ENCODE data around the gene OR4N5. TPM values are rescaled to one million over a fixed set of nuclear protein-coding genes. Genes with fewer than 3 reads are reported as not detected.
"Not testable (repeated sequence)": the region's sequence is repeated elsewhere in the genome, so short reads cannot be mapped to it uniquely, and the experiment has no call there.

OR4N5 gene, protein sequence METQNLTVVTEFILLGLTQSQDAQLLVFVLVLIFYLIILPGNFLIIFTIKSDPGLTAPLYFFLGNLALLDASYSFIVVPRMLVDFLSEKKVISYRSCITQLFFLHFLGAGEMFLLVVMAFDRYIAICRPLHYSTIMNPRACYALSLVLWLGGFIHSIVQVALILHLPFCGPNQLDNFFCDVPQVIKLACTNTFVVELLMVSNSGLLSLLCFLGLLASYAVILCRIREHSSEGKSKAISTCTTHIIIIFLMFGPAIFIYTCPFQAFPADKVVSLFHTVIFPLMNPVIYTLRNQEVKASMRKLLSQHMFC
- total RNA-seq (not detected), total RNA-seq (0 reads per million in 2 donors)

DNA sequence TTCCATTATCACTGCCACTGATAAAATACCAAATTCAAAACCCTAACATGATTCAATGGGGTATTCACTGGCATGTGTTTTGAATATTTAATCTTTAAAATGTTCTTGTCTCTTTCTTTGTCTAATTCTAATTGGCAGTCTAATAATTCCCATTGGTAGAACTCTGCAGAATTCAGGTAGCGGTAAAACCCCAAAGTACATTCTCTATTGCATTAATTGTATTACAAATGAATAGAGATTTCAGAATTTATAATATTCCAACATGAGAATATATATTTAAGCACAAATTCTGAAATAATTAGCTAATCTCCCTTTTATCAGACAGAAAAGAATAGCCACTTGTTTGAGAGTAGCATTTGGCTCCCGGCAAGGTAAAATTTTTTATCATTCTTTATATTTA, at the start of gene OR4N5:
Gene OR4N5 (plus strand): TSS at position 301 of the 400 bp plus-strand sequence. CDS start 4,916 bp downstream, outside the sequence.
- peaks cover 6% of the 10 kb centered on the region for H3K36me3 Mint-ChIP-seq (ENCODE audit: low read depth)
- no peaks in the 10 kb centered on the region for H3K4me1 Mint-ChIP-seq
- H3K9me3 ChIP-seq (ENCODE audit: control insufficient read depth, low read length, poor library complexity, severe bottlenecking), result no peaks in the 10 kb centered on the region
- H3K27me3 Mint-ChIP-seq, result peaks cover 19% of the 10 kb centered on the region
- no peak within 1 kb of the TSS for H3K4me3 Mint-ChIP-seq
- ATAC-seq (no peak), DNase-seq (no peak)
- H3K27ac Mint-ChIP-seq, result no peak within 1 kb of the TSS

DNA sequence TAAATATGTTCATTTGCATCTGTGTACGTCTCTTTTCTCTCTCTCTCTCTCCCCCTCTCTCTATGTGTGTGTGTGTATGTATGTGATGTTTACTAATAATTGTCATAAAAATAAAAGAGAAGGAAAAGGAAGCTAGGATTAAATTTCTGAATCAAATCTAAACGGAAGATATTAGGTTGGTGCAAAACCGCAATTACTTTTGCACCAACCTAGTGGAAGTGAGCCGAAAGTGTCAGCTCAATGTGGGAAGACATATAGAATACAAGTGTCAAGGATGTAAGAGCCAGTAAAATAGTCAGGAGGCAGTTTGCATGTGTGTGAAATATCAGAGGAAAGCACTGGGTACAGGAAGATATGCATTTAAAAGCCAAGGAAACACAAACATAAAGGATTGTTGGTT, 46.6 kb upstream of the OR4N5 start:
- H3K4me3 Mint-ChIP-seq, result no peak overlapping the region
- no peaks in the 10 kb centered on the region for H3K27me3 Mint-ChIP-seq
- H3K36me3 Mint-ChIP-seq (ENCODE audit: low read depth), result no peaks in the 10 kb centered on the region
- DNase-seq, result no peak
- no peak overlapping the region for H3K27ac Mint-ChIP-seq
- H3K4me1 Mint-ChIP-seq, result peaks cover 2% of the 10 kb centered on the region
- no peaks in the 10 kb centered on the region for H3K9me3 ChIP-seq (ENCODE audit: control insufficient read depth, low read length, poor library complexity, severe bottlenecking)
- ATAC-seq, result no peak

DNA sequence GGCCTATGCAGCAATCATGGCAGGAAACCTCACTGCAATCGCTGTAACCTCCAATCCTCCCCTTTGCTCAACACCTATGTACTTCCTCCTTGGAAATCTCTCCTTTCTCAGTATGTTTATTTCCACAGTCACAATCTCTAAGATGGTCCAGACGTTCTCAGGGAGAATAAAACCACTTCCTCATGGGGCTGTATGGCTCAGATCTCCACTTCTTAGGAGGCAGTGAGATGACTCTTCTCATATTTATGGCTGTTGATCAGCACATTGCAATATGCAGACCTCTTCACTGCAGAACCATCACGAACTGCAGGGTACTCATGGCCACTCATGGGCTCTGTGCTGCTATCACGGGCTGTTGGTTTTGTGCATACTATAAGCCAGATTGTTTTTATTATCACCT, 45.2 kb upstream of the OR4N5 start:
- H3K4me1 Mint-ChIP-seq, result peaks cover 2% of the 10 kb centered on the region
- H3K36me3 Mint-ChIP-seq (ENCODE audit: low read depth), result no peaks in the 10 kb centered on the region
- no peaks in the 10 kb centered on the region for H3K9me3 ChIP-seq (ENCODE audit: control insufficient read depth, low read length, poor library complexity, severe bottlenecking)
- no peak overlapping the region for H3K27ac Mint-ChIP-seq
- ATAC-seq, result no peak
- no peaks in the 10 kb centered on the region for H3K27me3 Mint-ChIP-seq
- no peak for DNase-seq
- H3K4me3 Mint-ChIP-seq, result no peak overlapping the region

DNA sequence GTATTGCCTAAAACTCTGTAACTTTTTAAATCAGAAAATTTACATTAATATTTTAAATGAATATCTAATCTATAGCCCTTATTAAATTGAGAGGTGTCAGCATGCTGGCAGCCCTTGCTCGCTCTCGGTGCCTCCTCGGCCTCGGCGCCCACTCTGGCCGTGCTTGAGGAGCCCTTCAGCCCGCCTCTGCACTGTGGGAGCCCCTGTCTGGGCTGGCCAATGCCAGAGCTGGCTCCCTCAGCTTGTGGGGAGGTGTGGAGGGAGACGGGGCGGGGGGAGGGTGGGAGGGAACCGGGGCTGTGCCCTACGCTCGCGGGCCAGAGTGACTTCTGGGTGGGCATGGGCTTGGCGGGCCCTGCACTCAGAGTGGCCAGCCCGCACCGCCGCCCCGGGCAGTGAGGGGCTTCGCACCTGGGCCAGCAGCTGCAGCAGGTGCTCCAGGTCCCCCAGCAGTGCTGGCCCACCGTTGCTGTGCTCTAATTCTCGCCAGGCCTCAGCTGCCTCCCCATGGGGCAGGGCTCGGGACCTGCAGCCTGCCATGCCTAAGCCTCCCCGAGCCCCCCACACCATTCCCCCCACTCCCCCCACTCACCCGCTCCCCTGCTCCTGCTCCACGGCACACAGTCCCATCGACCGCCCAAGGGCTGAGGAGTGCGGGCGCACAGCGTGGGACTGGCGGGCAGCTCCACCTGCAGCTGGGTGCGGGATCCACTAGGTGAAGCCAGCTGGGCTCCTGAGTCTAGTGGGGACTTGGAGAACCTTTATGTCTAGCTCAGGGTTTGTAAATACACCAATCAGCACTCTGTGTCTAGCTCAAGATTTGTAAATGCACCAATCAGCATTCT, 39.5 kb upstream of the OR4N5 start:
- not testable (repeated sequence) for H3K36me3 Mint-ChIP-seq (ENCODE audit: low read depth); H3K4me3 Mint-ChIP-seq; ATAC-seq; DNase-seq; H3K27ac Mint-ChIP-seq; H3K9me3 ChIP-seq (ENCODE audit: control insufficient read depth, low read length, poor library complexity, severe bottlenecking); H3K4me1 Mint-ChIP-seq
- H3K27me3 Mint-ChIP-seq, result peaks cover 17% of the 10 kb centered on the region

DNA sequence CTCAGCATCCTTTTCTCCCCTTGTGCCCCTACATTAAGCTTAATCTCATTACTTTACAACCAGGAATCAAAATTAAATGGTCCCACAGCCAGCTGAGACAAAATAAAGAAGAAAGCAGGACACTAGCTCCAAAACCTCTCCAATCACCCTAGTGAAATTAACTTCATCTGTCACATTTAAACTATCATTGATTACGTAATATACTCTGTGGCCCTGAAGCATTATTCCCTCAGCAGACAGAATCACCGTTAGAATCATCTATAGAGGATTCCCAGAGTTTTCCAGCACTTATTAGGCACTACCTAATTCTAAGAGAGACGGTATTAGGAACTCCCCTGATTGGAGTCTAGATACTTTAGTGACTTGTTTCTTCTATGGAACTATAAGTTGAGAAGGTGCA, 28.2 kb upstream of the OR4N5 start, which contains the start of gene OR4K17:
Gene OR4K17 (plus strand): TSS at position 302 of the 400 bp plus-strand sequence. CDS start 6,761 bp downstream, outside the sequence.
- Mint-ChIP-seq H3K4me1 (peaks cover 3% of the 10 kb centered on the region), H3K36me3 (ENCODE audit: low read depth) (no peaks in the 10 kb centered on the region), H3K27ac (no peak within 1 kb of the TSS), H3K4me3 (no peak within 1 kb of the TSS), H3K27me3 (peaks cover 6% of the 10 kb centered on the region)
- ATAC-seq (no peak), DNase-seq (no peak)
- H3K9me3 ChIP-seq (ENCODE audit: control insufficient read depth, low read length, poor library complexity, severe bottlenecking), result no peaks in the 10 kb centered on the region

DNA sequence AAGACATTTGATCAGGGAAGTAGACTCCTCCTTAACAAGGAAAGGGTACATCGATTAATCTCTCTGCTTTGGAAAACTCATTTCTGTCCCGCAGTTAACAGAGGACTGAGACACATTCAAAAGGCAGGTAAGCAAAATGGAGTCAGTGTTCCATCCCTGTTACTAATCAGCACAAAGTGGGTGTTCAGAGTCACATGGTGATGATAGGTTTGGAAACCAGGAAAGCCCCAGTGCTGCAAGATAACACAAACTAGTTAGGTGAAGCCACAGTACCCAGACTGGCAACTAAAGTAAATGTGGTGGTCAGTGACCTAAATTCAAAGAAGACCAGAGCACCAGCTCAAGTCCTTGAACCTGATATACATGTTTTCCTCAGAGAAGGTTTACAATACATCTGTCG, 26.3 kb upstream of the OR4N5 start:
- Mint-ChIP-seq H3K4me3 (no peak overlapping the region), H3K27ac (no peak overlapping the region), H3K36me3 (ENCODE audit: low read depth) (no peaks in the 10 kb centered on the region), H3K4me1 (peaks cover 3% of the 10 kb centered on the region), H3K27me3 (peaks cover 6% of the 10 kb centered on the region)
- DNase-seq, result no peak
- H3K9me3 ChIP-seq (ENCODE audit: control insufficient read depth, low read length, poor library complexity, severe bottlenecking), result no peaks in the 10 kb centered on the region
- ATAC-seq, result no peak

DNA sequence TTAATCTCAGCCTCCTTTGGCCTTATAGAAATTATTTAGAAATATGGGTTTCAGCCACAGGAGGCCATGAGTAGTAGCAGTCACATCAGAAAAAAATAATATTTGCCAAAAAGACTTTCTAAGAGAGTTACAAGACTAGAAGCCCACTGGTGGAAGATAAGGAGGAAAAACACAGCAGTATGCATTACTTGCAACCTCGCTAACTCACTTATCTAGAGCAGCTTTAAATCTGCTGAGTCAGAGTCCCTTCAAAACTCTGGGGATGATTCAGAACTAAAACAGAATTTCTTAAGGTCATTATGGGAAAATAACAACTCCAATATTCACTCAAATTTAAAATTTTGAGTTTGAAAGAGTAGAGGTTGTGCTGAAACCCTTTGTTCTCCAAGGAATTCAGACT, 21.9 kb upstream of the OR4N5 start:
- no peak overlapping the region for H3K4me3 Mint-ChIP-seq
- no peaks in the 10 kb centered on the region for H3K9me3 ChIP-seq (ENCODE audit: control insufficient read depth, low read length, poor library complexity, severe bottlenecking)
- no peaks in the 10 kb centered on the region for H3K27me3 Mint-ChIP-seq
- DNase-seq, result no peak
- no peak for ATAC-seq
- no peaks in the 10 kb centered on the region for H3K4me1 Mint-ChIP-seq
- H3K36me3 Mint-ChIP-seq (ENCODE audit: low read depth), result no peaks in the 10 kb centered on the region
- no peak overlapping the region for H3K27ac Mint-ChIP-seq

DNA sequence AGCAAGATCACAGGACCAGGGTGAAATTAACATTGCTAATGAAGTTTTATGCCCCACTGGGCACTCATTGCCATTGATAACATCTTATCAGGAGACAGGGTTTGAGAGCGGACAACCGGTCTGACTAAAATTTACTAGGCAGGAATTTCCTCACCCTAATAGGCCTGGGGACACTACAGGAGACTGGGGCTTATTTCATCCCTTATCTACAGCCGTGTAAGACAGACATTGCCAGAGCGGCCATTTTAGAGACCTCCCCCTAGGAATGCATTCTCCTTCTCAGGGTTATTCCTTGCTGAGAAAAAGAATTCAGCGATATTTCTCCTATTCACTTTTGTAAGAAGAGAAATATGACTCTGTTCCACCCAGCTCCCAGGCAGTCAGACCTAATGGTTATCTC, 19.8 kb upstream of the OR4N5 start:
- H3K9me3 ChIP-seq (ENCODE audit: control insufficient read depth, low read length, poor library complexity, severe bottlenecking), result no peaks in the 10 kb centered on the region
- Mint-ChIP-seq H3K4me1 (peaks cover 3% of the 10 kb centered on the region), H3K4me3 (no peak overlapping the region), H3K36me3 (ENCODE audit: low read depth) (peaks cover 2% of the 10 kb centered on the region), H3K27me3 (peaks cover 5% of the 10 kb centered on the region), H3K27ac (no peak overlapping the region)
- ATAC-seq (no peak), DNase-seq (no peak)

DNA sequence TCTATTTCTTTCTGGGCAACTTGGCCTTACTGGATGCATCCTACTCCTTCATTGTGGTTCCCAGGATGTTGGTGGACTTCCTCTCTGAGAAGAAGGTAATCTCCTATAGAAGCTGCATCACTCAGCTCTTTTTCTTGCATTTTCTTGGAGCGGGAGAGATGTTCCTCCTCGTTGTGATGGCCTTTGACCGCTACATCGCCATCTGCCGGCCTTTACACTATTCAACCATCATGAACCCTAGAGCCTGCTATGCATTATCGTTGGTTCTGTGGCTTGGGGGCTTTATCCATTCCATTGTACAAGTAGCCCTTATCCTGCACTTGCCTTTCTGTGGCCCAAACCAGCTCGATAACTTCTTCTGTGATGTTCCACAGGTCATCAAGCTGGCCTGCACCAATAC, 5.3 kb downstream of the OR4N5 start:
- H3K27ac Mint-ChIP-seq, result no peak overlapping the region
- no peak overlapping the region for H3K4me3 Mint-ChIP-seq
- peaks cover 15% of the 10 kb centered on the region for H3K27me3 Mint-ChIP-seq
- peaks cover 8% of the 10 kb centered on the region for H3K4me1 Mint-ChIP-seq
- no peak for ATAC-seq
- H3K36me3 Mint-ChIP-seq (ENCODE audit: low read depth), result peaks cover 6% of the 10 kb centered on the region
- DNase-seq, result no peak
- no peaks in the 10 kb centered on the region for H3K9me3 ChIP-seq (ENCODE audit: control insufficient read depth, low read length, poor library complexity, severe bottlenecking)

DNA sequence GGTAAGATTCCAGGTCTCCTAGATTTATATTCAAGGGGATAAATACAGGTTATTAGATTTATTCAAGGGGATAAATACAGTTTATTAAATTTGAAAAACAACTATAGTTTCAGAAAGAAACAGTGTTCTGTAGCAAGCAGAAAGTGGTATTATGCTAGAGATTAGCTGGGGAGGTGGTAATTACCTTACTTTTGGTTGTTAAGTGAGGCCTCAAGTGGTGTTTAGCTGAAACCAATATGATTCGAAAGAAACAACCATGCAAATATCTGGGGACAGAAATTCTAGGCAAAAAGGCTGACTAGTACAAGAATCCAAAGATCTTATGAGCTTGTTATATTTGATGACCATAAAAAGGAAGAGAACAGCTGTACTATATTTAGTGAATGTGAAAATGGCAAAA, 6.2 kb downstream of the OR4N5 start:
- peaks cover 22% of the 10 kb centered on the region for H3K27me3 Mint-ChIP-seq
- no peaks in the 10 kb centered on the region for H3K9me3 ChIP-seq (ENCODE audit: control insufficient read depth, low read length, poor library complexity, severe bottlenecking)
- no peak overlapping the region for H3K4me3 Mint-ChIP-seq
- H3K27ac Mint-ChIP-seq, result no peak overlapping the region
- ATAC-seq (no peak), DNase-seq (no peak)
- peaks cover 6% of the 10 kb centered on the region for H3K36me3 Mint-ChIP-seq (ENCODE audit: low read depth)
- H3K4me1 Mint-ChIP-seq, result peaks cover 8% of the 10 kb centered on the region

DNA sequence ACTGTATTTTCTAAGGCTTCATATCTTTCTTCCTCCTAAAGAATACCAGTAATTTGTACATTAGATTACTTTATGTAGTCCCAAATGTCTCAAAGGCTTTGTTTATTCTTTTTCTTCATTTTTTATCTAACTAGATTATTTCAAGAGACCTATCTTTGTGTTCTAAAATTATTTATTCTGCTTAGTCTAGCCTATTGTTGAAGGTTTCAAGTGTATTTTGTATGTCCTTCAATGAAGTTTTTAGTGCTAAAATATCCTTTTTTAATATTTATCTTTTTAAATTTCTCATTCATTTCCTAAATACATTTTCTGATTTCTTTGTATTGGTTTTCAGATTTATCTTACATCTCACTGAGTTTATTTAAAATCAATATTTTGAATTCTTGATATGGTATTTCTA, 25.8 kb downstream of the OR4N5 start:
- Mint-ChIP-seq H3K36me3 (ENCODE audit: low read depth) (no peaks in the 10 kb centered on the region), H3K4me3 (no peak overlapping the region), H3K4me1 (no peaks in the 10 kb centered on the region), H3K27me3 (no peaks in the 10 kb centered on the region), H3K27ac (no peak overlapping the region)
- peaks cover 3% of the 10 kb centered on the region for H3K9me3 ChIP-seq (ENCODE audit: control insufficient read depth, low read length, poor library complexity, severe bottlenecking)
- DNase-seq, result no peak
- no peak for ATAC-seq

DNA sequence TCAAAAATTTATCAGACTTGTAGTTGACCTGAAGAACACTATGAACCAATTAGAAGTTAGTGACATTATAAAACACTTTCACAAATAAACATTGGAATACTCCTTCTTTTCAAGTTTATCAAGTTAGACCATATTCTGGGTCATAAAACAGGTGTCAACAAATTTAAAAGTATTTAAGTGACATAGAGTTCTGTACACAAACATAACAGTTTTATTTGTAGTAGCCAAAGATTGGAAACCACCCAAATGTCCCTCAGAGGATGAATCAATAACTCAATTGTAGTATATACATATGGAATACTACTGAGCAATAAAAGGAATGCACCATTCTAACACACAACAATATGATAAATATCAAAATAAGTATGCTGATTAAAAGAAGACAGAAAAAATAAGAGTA, 28.5 kb downstream of the OR4N5 start:
- Mint-ChIP-seq H3K27ac (no peak overlapping the region), H3K4me1 (no peaks in the 10 kb centered on the region), H3K27me3 (peaks cover 6% of the 10 kb centered on the region), H3K36me3 (ENCODE audit: low read depth) (no peaks in the 10 kb centered on the region), H3K4me3 (no peak overlapping the region)
- DNase-seq, result no peak
- ATAC-seq, result no peak
- H3K9me3 ChIP-seq (ENCODE audit: control insufficient read depth, low read length, poor library complexity, severe bottlenecking), result peaks cover 3% of the 10 kb centered on the region

DNA sequence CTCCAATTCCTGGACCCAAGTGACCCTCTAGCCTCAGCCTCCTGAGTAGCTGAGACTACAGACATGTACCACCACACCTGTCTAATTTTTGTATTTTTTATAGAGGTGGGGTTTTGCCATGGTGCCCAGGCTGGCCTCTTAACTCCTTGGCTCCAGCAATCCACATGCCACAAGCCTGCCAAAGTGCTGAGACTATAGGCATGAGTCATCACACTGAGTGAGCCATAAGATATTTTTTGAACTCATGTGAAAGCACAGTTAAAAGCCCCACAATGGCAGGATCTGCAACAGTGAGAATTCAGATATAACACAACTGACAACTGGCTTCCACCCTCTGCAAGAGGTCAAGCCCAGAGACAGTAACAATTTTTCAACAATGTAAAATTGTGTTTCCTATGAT, 31.2 kb downstream of the OR4N5 start:
- H3K27ac Mint-ChIP-seq, H3K4me3 Mint-ChIP-seq, ATAC-seq: not testable (repeated sequence)

More for the DNA sequence above, 31.2 kb downstream of the OR4N5 start:
- DNase-seq; H3K36me3 Mint-ChIP-seq (ENCODE audit: low read depth); H3K9me3 ChIP-seq (ENCODE audit: control insufficient read depth, low read length, poor library complexity, severe bottlenecking); H3K4me1 Mint-ChIP-seq: not testable (repeated sequence)
- peaks cover 11% of the 10 kb centered on the region for H3K27me3 Mint-ChIP-seq

Measured in T-helper 17 cell (primary cell).